ENCODE measurements around the gene MAPT. TPM values are rescaled to one million over a fixed set of nuclear protein-coding genes. Genes with fewer than 3 reads are reported as not detected.

The MAPT gene
- total and polyA plus RNA-seq, 7 experiments from 2014 or later = 0.12 to 1.3 (median 0.80) TPM

DNA sequence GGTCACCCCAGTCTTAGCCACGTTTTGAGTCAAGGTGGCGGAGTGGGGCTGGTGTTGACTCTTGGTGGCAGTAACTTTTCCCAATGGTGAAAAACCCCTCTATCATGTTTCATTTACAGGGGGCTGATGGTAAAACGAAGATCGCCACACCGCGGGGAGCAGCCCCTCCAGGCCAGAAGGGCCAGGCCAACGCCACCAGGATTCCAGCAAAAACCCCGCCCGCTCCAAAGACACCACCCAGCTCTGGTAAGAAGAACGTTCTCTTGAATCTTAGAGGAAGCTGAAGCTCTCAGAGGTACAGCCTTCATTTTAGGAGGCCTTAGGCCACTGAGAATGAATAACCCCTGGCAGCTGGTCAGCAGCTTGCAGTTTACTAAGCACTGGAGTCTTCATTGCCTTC, 97.0 kb downstream of the MAPT start:
- Mint-ChIP-seq H3K36me3 (no peaks in the 10 kb centered on the region), H3K4me1 (no peaks in the 10 kb centered on the region), H3K4me3 (no peak overlapping the region), H3K27me3 (peaks cover 0 to 3% (median 0%) of the 10 kb centered on the region in 5 donors), H3K9me3 (no peaks in the 10 kb centered on the region), H3K27ac (no peak overlapping the region)
- ATAC-seq = no peak
- intact Hi-C loops (cut with micrococcal nuclease) = no loop called here
- no peak overlapping the region for H3K4me3 ChIP-seq (ENCODE audit: low read length)
- no peak for DNase-seq
- CTCF ChIA-PET = no interaction called here
- H3K9me3 ChIP-seq (ENCODE audit: control insufficient read depth in 2 of 3, low read length in 3 of 3) = no peaks in the 10 kb centered on the region
- H3K4me1 ChIP-seq (ENCODE audit: control insufficient read depth in 2 of 2, insufficient read depth in 2 of 2, low read length in 2 of 2) = no peaks in the 10 kb centered on the region
- H3K36me3 ChIP-seq (ENCODE audit: control insufficient read depth in 2 of 3, insufficient read depth in 3 of 3, low read length in 3 of 3) = no peaks in the 10 kb centered on the region
- no peak overlapping the region for H3K27ac ChIP-seq (ENCODE audit: low read depth, low read length)
- no peaks in the 10 kb centered on the region for H3K27me3 ChIP-seq (ENCODE audit: control insufficient read depth in 2 of 2, insufficient read depth in 2 of 2, low read length in 2 of 2)
- POLR2A ChIA-PET = interaction anchor here (0.7 kb wide), 1 partner anchor 224 kb away, joined by 3 read pairs; no protein-coding TSS in a partner anchor

DNA sequence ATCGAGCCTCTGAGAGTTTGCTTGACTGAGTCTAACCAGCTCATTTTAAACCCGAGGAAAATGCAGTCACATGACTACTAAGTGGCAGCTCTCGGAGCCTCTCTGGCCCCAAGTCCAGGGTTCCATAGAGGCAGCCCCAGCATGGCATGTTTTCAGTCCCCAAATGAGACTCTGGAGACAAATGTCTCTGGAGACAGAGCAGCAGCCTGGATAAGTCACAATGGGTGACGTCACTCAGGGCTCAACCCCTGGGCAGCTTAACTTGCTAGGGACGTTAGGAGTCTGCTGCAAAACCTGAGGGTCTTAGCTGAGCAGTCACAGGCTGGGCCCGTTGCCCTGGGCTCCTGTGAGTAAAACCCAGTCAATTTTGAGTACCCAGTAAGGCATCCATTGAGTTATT, 97.8 kb downstream of the MAPT start:
- no peak for ATAC-seq
- Mint-ChIP-seq H3K27ac (no peak overlapping the region), H3K9me3 (no peaks in the 10 kb centered on the region), H3K4me3 (no peak overlapping the region), H3K27me3 (peaks cover 0 to 3% (median 0%) of the 10 kb centered on the region in 5 donors), H3K36me3 (no peaks in the 10 kb centered on the region), H3K4me1 (no peaks in the 10 kb centered on the region)
- intact Hi-C loops (cut with micrococcal nuclease) = no loop called here
- ChIA-PET CTCF (interaction anchor here (0.5 kb wide), 1 partner anchor 60 kb away, joined by 3 read pairs; no protein-coding TSS in a partner anchor), POLR2A (no interaction called here)
- Histone ChIP-seq H3K27me3 (ENCODE audit: control insufficient read depth in 2 of 2, insufficient read depth in 2 of 2, low read length in 2 of 2) (no peaks in the 10 kb centered on the region), H3K36me3 (ENCODE audit: control insufficient read depth in 2 of 3, insufficient read depth in 3 of 3, low read length in 3 of 3) (no peaks in the 10 kb centered on the region), H3K9me3 (ENCODE audit: control insufficient read depth in 2 of 3, low read length in 3 of 3) (no peaks in the 10 kb centered on the region), H3K4me3 (ENCODE audit: low read length) (no peak overlapping the region), H3K27ac (ENCODE audit: low read depth, low read length) (no peak overlapping the region), H3K4me1 (ENCODE audit: control insufficient read depth in 2 of 2, insufficient read depth in 2 of 2, low read length in 2 of 2) (no peaks in the 10 kb centered on the region)
- DNase-seq = no peak

DNA sequence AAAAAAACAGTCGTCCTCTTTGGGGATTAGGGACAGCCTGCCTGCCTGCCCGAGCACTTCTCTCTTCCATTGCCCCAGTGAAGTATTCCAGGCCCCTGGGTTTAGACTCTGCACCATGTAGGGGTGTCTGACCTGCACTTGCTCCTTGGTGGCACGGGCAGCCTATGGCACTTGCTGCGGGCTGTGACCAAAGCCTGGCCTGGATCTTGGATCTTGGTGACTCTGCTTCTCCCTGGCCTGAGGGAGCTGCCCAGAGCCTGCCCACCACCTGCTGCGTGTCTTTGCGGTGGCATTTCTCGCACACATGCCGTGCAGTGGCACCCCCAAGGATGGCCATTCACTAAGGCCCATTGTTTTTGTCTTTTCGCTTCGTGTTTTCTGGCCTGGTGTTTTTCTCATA, 98.5 kb downstream of the MAPT start:
- DNase-seq (no peak), ATAC-seq (no peak)
- Histone ChIP-seq H3K4me1 (ENCODE audit: control insufficient read depth in 2 of 2, insufficient read depth in 2 of 2, low read length in 2 of 2) (no peaks in the 10 kb centered on the region), H3K4me3 (ENCODE audit: low read length) (no peak overlapping the region), H3K9me3 (ENCODE audit: control insufficient read depth in 2 of 3, low read length in 3 of 3) (no peaks in the 10 kb centered on the region), H3K27ac (ENCODE audit: low read depth, low read length) (no peak overlapping the region), H3K27me3 (ENCODE audit: control insufficient read depth in 2 of 2, insufficient read depth in 2 of 2, low read length in 2 of 2) (no peaks in the 10 kb centered on the region), H3K36me3 (ENCODE audit: control insufficient read depth in 2 of 3, insufficient read depth in 3 of 3, low read length in 3 of 3) (no peaks in the 10 kb centered on the region)
- Mint-ChIP-seq H3K27ac (no peak overlapping the region), H3K4me1 (no peaks in the 10 kb centered on the region), H3K9me3 (no peaks in the 10 kb centered on the region), H3K27me3 (peaks cover 0 to 3% (median 0%) of the 10 kb centered on the region in 5 donors), H3K36me3 (no peaks in the 10 kb centered on the region), H3K4me3 (no peak overlapping the region)
- ChIA-PET POLR2A (no interaction called here), CTCF (no interaction called here)
- intact Hi-C loops (cut with micrococcal nuclease) = no loop called here

DNA sequence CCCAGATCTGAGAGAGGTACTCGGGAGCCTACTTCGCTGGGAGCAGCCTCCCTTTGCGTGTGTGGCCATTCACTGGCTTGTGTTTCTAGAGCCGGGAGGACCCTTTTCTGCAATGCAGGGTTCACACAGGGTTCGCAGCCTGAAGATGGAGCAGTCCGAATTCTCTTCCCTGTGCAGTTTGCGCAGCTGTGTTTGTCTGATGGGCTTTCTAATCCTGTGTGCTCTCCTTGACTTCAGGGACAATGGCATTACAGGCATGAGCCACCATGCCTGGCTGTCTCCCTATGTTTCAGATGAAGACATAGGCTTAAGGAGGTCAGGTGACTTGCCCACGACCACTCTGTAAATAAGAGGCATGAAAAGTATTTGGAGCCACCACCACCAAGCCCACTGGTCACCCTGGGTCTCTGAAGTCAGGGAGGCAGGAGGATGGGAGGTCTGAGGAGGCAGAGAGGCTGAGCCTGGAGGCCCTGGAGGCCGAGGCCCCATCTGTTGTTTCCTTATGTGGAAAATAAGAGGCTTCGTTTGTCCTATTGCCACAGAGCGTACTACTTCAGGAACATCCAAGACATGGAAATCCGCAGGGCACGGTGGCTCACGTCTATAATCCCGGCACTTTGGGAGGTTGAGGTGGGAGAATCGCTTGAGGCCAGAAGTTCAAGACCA, 99.7 kb downstream of the MAPT start:
- intact Hi-C loops (cut with micrococcal nuclease) = no loop called here
- H3K9me3 Mint-ChIP-seq = no peaks in the 10 kb centered on the region
- ChIA-PET CTCF (interaction anchor here (0.7 kb wide), 1 partner anchor 40 kb away, joined by 3 read pairs; no protein-coding TSS in a partner anchor), POLR2A (no interaction called here)
- Histone ChIP-seq H3K27ac (ENCODE audit: low read depth, low read length) (no peak overlapping the region), H3K9me3 (ENCODE audit: control insufficient read depth in 2 of 3, low read length in 3 of 3) (no peaks in the 10 kb centered on the region), H3K36me3 (ENCODE audit: control insufficient read depth in 2 of 3, insufficient read depth in 3 of 3, low read length in 3 of 3) (no peaks in the 10 kb centered on the region), H3K4me3 (ENCODE audit: low read length) (no peak overlapping the region), H3K27me3 (ENCODE audit: control insufficient read depth in 2 of 2, insufficient read depth in 2 of 2, low read length in 2 of 2) (no peaks in the 10 kb centered on the region), H3K4me1 (ENCODE audit: control insufficient read depth in 2 of 2, insufficient read depth in 2 of 2, low read length in 2 of 2) (no peaks in the 10 kb centered on the region)
- ATAC-seq (no peak), DNase-seq (no peak)
- peak overlapping the region in 1 of 9 donors; percentile 45 for H3K27ac Mint-ChIP-seq
- H3K4me1 Mint-ChIP-seq = no peaks in the 10 kb centered on the region
- no peak overlapping the region for H3K4me3 Mint-ChIP-seq
- no peaks in the 10 kb centered on the region for H3K27me3 Mint-ChIP-seq
- H3K36me3 Mint-ChIP-seq = no peaks in the 10 kb centered on the region

DNA sequence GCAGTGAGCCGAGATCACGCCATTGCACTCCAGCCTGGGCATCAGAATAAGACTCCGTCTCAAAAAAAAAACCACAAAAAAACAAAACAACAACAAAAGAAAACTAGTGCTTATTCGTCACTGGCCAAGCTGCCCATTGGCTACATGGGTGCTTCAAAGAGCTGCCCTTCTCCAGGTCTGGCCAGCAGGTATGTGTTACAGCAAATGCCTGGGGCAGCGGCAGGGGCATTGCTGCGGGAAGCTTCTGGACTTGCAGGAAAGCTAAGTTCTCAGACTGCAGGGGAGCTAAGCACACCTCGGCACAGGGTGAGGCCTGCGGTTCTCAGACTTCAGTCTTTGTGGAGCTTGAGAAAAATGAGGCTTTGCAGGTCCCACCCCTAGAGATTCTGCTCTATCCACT, 100.6 kb downstream of the MAPT start:
- Mint-ChIP-seq H3K27ac (no peak overlapping the region), H3K27me3 (no peaks in the 10 kb centered on the region), H3K4me3 (no peak overlapping the region), H3K36me3 (no peaks in the 10 kb centered on the region), H3K9me3 (no peaks in the 10 kb centered on the region), H3K4me1 (no peaks in the 10 kb centered on the region)
- no peaks in the 10 kb centered on the region for H3K4me1 ChIP-seq (ENCODE audit: control insufficient read depth in 2 of 2, insufficient read depth in 2 of 2, low read length in 2 of 2)
- POLR2A ChIA-PET = interaction anchor here (0.7 kb wide), 1 partner anchor 10 kb away, joined by 3 read pairs; no protein-coding TSS in a partner anchor
- DNase-seq = no peak
- H3K27ac ChIP-seq (ENCODE audit: low read depth, low read length) = no peak overlapping the region
- intact Hi-C loops (cut with micrococcal nuclease) = no loop called here
- H3K9me3 ChIP-seq (ENCODE audit: control insufficient read depth in 2 of 3, low read length in 3 of 3) = no peaks in the 10 kb centered on the region
- no peaks in the 10 kb centered on the region for H3K27me3 ChIP-seq (ENCODE audit: control insufficient read depth in 2 of 2, insufficient read depth in 2 of 2, low read length in 2 of 2)
- no peak for ATAC-seq
- CTCF ChIA-PET = interaction anchor here (0.6 kb wide), 1 partner anchor 411 kb away, joined by 3 read pairs; no protein-coding TSS in a partner anchor
- no peaks in the 10 kb centered on the region for H3K36me3 ChIP-seq (ENCODE audit: control insufficient read depth in 2 of 3, insufficient read depth in 3 of 3, low read length in 3 of 3)
- no peak overlapping the region for H3K4me3 ChIP-seq (ENCODE audit: low read length)

DNA sequence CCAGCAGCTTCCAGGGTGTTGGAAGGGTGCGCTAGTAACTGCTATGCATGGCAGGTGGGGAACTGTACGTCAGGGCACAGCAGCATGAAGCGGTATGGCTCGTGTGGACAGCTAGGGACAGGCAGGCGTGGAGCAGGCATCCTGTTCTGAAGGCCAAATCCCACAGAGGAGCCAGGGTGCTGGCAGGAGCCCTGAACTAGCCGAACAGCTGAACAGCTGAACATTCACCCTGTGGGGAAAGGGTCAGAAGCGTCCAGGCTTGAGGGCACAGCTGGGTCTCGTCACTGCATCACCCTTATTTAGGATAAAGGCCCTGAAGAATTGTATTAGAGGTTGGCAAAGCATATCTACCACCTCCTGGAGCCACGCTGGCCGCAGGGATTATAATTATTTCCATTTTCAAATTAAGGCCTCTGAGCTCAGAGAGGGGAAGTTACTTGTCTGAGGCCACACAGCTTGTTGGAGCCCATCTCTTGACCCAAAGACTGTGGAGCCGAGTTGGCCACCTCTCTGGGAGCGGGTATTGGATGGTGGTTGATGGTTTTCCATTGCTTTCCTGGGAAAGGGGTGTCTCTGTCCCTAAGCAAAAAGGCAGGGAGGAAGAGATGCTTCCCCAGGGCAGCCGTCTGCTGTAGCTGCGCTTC, 101.4 kb downstream of the MAPT start:
- DNase-seq (no peak), ATAC-seq (no peak)
- H3K27me3 Mint-ChIP-seq = no peaks in the 10 kb centered on the region
- no peak overlapping the region for H3K4me3 Mint-ChIP-seq
- no peaks in the 10 kb centered on the region for H3K9me3 Mint-ChIP-seq
- H3K36me3 Mint-ChIP-seq = no peaks in the 10 kb centered on the region
- CTCF ChIA-PET = no interaction called here
- no peak overlapping the region for H3K27ac Mint-ChIP-seq
- Histone ChIP-seq H3K9me3 (ENCODE audit: control insufficient read depth in 2 of 3, low read length in 3 of 3) (no peaks in the 10 kb centered on the region), H3K27me3 (ENCODE audit: control insufficient read depth in 2 of 2, insufficient read depth in 2 of 2, low read length in 2 of 2) (no peaks in the 10 kb centered on the region), H3K27ac (ENCODE audit: low read depth, low read length) (no peak overlapping the region), H3K4me3 (ENCODE audit: low read length) (no peak overlapping the region), H3K4me1 (ENCODE audit: control insufficient read depth in 2 of 2, insufficient read depth in 2 of 2, low read length in 2 of 2) (no peaks in the 10 kb centered on the region), H3K36me3 (ENCODE audit: control insufficient read depth in 2 of 3, insufficient read depth in 3 of 3, low read length in 3 of 3) (no peaks in the 10 kb centered on the region)
- POLR2A ChIA-PET = interaction anchor here (0.7 kb wide), 1 partner anchor 10 kb away, joined by 3 read pairs; no protein-coding TSS in a partner anchor
- intact Hi-C loops (cut with micrococcal nuclease) = no loop called here
- no peaks in the 10 kb centered on the region for H3K4me1 Mint-ChIP-seq

All from naive thymus-derived CD4-positive, alpha-beta T cell (primary cell).